GM18867 (cell line): Measurements from ENCODE around the gene EPHA2.
"Not testable (repeated sequence)": the region's sequence is repeated elsewhere in the genome, so short reads cannot be mapped to it uniquely, and the experiment has no call there.

Source experiments
- ATAC-seq: cut with Tn5 transposase; IDR thresholded peaks from one replicate; pipeline ENCODE4 v1.9.1; 2021; ENCODE audit warnings: mild to moderate bottlenecking, moderate library complexity; ENCODE audit not compliant: unreplicated experiment

EPHA2 gene

DNA sequence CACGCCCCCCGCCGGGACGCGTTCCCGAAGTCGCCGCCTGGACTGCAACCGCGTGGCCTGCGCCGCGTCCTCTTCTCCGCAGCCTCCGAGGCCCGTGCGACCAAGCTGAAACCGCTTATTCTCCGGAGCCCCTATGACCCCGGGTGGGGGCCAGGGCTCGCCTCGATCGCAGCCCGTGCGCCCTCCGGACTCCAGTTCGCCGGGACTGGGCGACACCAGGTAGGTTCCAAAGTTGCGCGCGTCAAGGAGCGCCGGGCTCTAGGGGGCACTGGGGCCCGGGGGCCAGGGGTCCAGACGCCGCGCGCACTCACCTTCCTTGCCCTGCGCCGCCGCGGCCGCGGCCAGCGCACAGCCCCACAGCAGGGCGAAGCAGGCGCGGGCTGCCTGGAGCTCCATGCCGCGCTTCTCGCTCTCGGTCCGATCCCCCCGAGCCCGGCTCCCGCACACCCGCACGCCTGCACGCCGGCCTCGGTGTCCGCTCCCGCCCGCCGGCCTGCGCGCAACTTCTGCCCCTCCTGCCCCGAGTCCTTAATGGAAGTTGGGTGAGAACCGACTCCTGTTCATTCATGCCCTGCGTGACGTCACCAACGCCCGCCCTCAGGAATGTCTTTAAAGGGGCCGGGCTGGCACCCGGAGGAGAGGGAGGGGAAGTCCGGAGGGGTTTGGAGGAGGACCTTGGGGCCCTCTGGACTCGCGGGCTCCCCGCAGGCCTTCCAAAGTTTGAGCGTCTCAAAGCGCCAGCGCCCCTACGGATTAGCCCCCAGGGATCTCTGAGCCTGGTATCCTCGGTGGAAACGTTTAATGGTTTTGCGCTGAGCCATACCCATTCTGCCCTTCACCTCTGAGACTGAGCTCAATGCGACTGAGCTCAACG, at the start of gene EPHA2:
EPHA2 (minus strand) TSS at position 533 of the 874 bp plus-strand sequence; CDS start at position 396, 137 bp downstream.
- ATAC-seq: no peak

- no peak for ATAC-seq
Observed at GRCh38 chr1:16205334-16205671, 49.4 kb upstream of the EPHA2 start.

DNA sequence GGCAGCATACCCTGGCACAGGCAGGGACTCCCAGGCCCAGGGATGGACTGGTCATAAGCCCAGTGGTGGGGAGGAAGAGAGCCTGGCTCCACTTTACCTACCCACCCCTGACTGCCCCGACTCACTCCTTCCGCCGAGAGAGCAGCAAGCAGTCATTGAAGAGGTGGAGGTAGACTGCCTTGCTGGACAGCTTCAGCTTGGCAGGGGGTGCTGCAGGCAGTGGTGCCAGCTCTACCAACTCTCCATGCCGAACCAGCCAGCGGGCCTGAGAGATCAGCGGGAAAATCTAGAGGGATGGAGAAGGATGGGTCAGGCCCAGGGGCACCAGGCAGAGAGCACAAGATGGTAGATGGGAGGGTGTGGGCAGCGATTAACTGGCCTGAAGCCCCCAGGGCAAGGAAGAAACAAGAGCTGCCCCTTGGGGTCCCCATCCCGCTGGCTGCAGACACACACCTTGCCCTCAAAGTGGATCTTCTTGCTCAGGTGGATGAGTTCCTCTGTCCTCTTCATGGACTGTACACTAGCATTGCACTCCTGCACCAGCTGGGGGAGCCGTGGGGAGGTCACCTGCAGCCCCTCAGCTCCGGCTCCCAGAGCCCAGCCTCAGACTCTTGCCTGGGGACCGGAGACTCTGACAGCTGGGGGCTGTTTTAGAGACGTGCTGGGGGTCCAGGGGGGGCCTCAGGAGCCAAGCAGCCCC, 48.9 kb upstream of the EPHA2 start:
- no peak for ATAC-seq

DNA sequence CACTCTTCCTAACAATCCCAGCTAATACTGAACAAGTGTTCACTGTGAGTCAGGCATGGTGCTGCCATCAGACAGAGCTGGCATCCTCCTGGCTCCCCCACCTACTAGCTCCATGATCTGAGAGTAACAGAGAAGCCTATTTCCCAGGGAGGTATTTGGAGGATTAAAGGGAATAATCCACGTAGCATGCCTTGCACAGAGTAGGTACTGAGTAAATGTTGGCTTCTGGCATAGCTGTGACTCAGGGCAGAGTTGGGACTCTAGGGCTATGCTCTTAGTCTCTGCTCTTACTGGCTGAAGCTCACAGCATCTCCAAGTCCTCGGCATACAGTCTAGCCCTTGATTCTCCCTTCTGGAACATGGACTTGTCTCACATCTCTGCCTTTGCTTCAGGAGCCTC, 48.3 kb upstream of the EPHA2 start:
- no peak for ATAC-seq

DNA sequence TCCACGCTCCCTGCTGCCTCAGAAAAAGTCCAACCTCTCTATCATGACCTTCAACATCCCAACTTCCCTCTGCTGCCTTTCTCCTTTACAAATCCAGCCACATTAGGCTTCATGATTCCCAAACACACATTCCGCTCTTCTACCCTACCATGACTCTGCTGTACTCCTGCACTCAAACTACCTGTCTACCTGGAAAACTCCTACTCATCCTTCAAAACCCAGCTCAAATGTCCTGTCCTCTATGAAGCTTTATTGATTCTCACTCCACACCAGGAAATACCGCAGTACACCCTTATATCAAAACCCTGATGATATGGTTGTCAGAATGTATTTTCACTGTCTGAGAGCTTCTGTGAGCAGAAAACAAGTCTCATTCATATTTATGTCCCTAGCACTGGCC, 47.7 kb upstream of the EPHA2 start:
- ATAC-seq: no peak

GRCh38 chr1:16202281-16203210, 46.7 kb upstream of the EPHA2 start:
- no peak for ATAC-seq

- ATAC-seq: no peak
Observed at GRCh38 chr1:16199700-16200099, 43.8 kb upstream of the EPHA2 start.

- no peak for ATAC-seq
Observed at GRCh38 chr1:16199157-16199501, 43.3 kb upstream of the EPHA2 start.

- no peak for ATAC-seq
Observed at GRCh38 chr1:16198444-16199156, 42.7 kb upstream of the EPHA2 start.

DNA sequence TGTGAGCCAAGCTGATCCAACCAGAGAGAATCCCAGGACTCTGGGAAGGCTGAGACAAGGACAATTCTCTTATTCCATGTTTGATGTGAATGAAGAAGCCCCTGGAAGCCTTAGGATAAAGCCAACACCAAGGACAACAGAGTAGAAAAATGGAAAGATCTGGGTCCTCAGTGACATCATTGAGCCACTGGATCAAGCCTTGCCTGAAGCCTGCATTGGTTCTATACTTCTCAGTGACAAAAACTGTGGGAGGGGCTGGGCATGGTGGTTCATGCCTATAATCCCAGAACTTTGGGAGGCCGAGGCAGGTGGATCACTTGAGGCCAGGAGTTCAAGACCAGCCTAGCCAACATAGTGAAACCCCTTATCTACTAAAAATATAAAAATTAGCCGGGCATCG, 41.0 kb upstream of the EPHA2 start:
- ATAC-seq: no peak

DNA sequence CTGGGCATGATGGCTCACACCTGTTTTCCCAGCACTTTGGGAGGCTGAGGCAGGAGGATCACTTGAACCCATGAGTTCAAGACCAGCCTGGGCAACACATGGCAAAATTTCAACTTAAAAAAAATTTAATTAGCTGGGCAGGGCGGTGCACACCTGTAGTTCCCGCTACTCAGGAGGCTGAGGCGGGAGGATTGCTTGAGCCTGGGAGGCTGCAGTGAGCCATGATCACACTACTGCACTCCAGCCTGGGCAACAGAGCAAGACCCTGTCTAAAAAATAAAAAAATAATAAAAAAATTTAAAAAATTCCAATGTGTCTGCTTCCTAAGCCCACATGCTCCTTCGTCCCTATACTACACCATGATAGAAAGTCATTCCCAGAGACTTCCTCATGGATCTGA, 40.3 kb upstream of the EPHA2 start:
- not testable (repeated sequence) for ATAC-seq

- ATAC-seq: no peak
Observed at GRCh38 chr1:16195518-16195905, 39.6 kb upstream of the EPHA2 start.

GRCh38 chr1:16191916-16192546, 36.2 kb upstream of the EPHA2 start:
- no peak for ATAC-seq

GRCh38 chr1:16191309-16191708, 35.4 kb upstream of the EPHA2 start:
- ATAC-seq: no peak

- ATAC-seq: no peak
Observed at GRCh38 chr1:16189921-16190621, 34.2 kb upstream of the EPHA2 start.

GRCh38 chr1:16189003-16189402, 33.1 kb upstream of the EPHA2 start:
- no peak for ATAC-seq

GRCh38 chr1:16187748-16188401, 32.0 kb upstream of the EPHA2 start:
- ATAC-seq: no peak

GRCh38 chr1:16186655-16187235, 30.9 kb upstream of the EPHA2 start:
- ATAC-seq: no peak
